Measurements from ENCODE around the gene STRBP. TPM values are rescaled to one million over a fixed set of nuclear protein-coding genes. Genes with fewer than 3 reads are reported as not detected.

STRBP gene
- total RNA-seq, 1 experiment from 2014 or later = 39.9 TPM

DNA sequence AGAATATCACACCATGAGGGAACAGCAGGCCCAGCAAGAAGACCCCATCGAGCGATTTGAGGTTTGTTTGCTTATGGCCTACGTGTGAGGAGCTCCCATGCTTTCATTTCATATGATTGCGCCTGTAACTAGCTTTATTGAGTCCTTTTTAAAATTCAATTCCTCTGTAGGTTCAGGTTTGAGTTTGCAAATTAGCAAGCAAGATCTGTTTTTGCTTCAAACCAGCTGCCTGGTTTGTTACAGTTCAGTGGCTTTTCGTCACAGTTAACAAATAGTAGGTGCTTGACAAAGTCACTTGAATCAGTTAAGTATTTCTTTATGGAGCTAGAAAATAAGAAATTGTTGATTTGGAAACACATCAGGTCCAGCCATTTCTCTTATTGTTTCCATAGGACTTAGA is 178.6 kb downstream of the STRBP start:
- Histone ChIP-seq H3K27me3 (ENCODE audit: insufficient read depth, low read depth) (no peaks in the 10 kb centered on the region), H3K27ac (no peak overlapping the region), H3K9me2 (ENCODE audit: insufficient read depth) (no peaks in the 10 kb centered on the region), H2AFZ (no peak overlapping the region), H3K36me3 (ENCODE audit: low read depth) (peaks cover 10% of the 10 kb centered on the region), H3K4me2 (no peak overlapping the region), H3K9me3 (ENCODE audit: insufficient read depth, low read depth) (no peaks in the 10 kb centered on the region), H3K4me1 (replicated peaks; ENCODE audit: insufficient read depth) (no peaks in the 10 kb centered on the region), H3K79me2 (ENCODE audit: low read depth) (no peaks in the 10 kb centered on the region), H3F3A (ENCODE audit: insufficient read depth, low read depth) (no peaks in the 10 kb centered on the region), H4K20me1 (ENCODE audit: insufficient read depth) (no peaks in the 10 kb centered on the region; the same call in 1 of the 2 replicates), H3K4me3 (no peak overlapping the region)
- POLR2A ChIA-PET (ENCODE audit: unreplicated experiment) = interaction anchor here (0.6 kb wide), 1 partner anchor 1011 kb away, joined by 4 read pairs; no protein-coding TSS in a partner anchor
- intact Hi-C loops (cut with micrococcal nuclease; ENCODE audit: unreplicated experiment) = no loop called here
- DNase-seq = no peak
- CTCF ChIA-PET = no interaction called here
- TF ChIP-seq, protein P1, sequence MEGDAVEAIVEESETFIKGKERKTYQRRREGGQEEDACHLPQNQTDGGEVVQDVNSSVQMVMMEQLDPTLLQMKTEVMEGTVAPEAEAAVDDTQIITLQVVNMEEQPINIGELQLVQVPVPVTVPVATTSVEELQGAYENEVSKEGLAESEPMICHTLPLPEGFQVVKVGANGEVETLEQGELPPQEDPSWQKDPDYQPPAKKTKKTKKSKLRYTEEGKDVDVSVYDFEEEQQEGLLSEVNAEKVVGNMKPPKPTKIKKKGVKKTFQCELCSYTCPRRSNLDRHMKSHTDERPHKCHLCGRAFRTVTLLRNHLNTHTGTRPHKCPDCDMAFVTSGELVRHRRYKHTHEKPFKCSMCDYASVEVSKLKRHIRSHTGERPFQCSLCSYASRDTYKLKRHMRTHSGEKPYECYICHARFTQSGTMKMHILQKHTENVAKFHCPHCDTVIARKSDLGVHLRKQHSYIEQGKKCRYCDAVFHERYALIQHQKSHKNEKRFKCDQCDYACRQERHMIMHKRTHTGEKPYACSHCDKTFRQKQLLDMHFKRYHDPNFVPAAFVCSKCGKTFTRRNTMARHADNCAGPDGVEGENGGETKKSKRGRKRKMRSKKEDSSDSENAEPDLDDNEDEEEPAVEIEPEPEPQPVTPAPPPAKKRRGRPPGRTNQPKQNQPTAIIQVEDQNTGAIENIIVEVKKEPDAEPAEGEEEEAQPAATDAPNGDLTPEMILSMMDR (conservative IDR thresholded peaks at IDR 0.05) = no peak
- no peak for TF ChIP-seq EZH2 (IDR thresholded peaks at IDR 0.05; ENCODE audit: low read depth)
- no TSS peak for BruUV-seq (replicated peaks)

DNA sequence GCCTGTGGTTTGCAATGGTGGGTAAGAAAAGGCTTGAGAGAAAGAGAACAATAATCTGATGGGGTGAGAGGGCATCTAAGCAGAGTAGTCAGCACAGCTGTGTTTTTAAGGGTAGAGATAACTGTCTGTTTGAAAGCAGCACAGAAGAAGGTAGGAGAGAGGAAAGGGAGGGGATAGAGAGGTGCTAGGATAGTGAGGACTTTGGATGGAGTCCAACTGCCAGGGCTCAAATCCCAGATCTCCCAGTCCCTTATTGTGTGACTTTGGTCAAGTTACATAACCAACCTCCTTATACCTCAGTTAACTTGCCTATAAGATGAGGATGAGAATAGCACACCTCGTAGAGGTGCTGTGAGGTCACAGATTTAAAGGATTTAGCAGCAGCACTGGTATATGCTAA is 179.3 kb downstream of the STRBP start:
- ChIA-PET CTCF (no interaction called here), POLR2A (ENCODE audit: unreplicated experiment) (no interaction called here)
- no peak overlapping the region for H3K27ac ChIP-seq
- H3K9me2 ChIP-seq (ENCODE audit: insufficient read depth) = no peaks in the 10 kb centered on the region
- H3K4me1 ChIP-seq (replicated peaks; ENCODE audit: insufficient read depth) = no peaks in the 10 kb centered on the region
- no peak overlapping the region for H2AFZ ChIP-seq
- no peaks in the 10 kb centered on the region for H3K27me3 ChIP-seq (ENCODE audit: insufficient read depth, low read depth)
- peaks cover 16% of the 10 kb centered on the region for H3K36me3 ChIP-seq (ENCODE audit: low read depth)
- no peak overlapping the region for H3K4me2 ChIP-seq
- no peak for DNase-seq
- no peaks in the 10 kb centered on the region for H3F3A ChIP-seq (ENCODE audit: insufficient read depth, low read depth)
- BruUV-seq (replicated peaks) = no TSS peak
- no peaks in the 10 kb centered on the region; the same call in 1 of the 2 replicates for H4K20me1 ChIP-seq (ENCODE audit: insufficient read depth)
- no peaks in the 10 kb centered on the region for H3K79me2 ChIP-seq (ENCODE audit: low read depth)
- no peak for TF ChIP-seq EZH2 (IDR thresholded peaks at IDR 0.05; ENCODE audit: low read depth)
- TF ChIP-seq, protein P1 (conservative IDR thresholded peaks at IDR 0.05) = no peak
- H3K9me3 ChIP-seq (ENCODE audit: insufficient read depth, low read depth) = no peaks in the 10 kb centered on the region
- intact Hi-C loops (cut with micrococcal nuclease; ENCODE audit: unreplicated experiment) = no loop called here
- H3K4me3 ChIP-seq = no peak overlapping the region

DNA sequence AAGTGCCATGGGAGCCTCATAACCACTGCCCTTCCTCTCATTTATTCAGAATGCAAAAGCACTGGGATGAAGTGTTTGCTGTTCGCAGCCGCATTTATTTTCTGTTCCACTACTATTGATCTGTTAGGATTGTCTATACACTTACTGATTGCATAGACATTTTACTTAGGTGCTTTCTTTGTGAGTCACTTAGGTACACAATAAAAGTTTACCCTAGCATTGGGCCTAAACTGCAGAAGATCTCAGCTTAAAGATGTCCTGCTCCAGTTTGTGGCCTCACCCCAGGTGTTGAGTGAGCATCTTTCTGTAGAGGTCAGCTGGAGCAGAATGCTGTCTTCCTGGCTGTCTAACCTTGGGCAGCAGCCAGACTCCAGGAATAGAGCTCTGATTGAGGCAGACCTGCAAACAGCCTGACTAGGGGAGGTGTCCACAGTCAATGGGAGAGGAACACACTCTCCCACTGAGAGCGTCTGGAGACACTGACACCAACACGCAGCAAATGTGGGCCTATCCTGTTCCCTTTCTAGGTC is 181.0 kb downstream of the STRBP start:
- CTCF ChIA-PET = no interaction called here
- POLR2A ChIA-PET (ENCODE audit: unreplicated experiment) = no interaction called here
- no TSS peak for BruUV-seq (replicated peaks)
- intact Hi-C loops (cut with micrococcal nuclease; ENCODE audit: unreplicated experiment) = no loop called here
- Histone ChIP-seq H3K27ac (no peak overlapping the region), H3K4me2 (no peak overlapping the region), H3F3A (ENCODE audit: insufficient read depth, low read depth) (no peaks in the 10 kb centered on the region), H3K27me3 (ENCODE audit: insufficient read depth, low read depth) (no peaks in the 10 kb centered on the region), H3K79me2 (ENCODE audit: low read depth) (no peaks in the 10 kb centered on the region), H2AFZ (no peak overlapping the region), H3K9me2 (ENCODE audit: insufficient read depth) (no peaks in the 10 kb centered on the region), H3K4me3 (no peak overlapping the region), H3K9me3 (ENCODE audit: insufficient read depth, low read depth) (no peaks in the 10 kb centered on the region), H3K4me1 (replicated peaks; ENCODE audit: insufficient read depth) (no peaks in the 10 kb centered on the region), H3K36me3 (ENCODE audit: low read depth) (peaks cover 16% of the 10 kb centered on the region), H4K20me1 (ENCODE audit: insufficient read depth) (no peaks in the 10 kb centered on the region; the same call in 1 of the 2 replicates)
- TF ChIP-seq EZH2 (IDR thresholded peaks at IDR 0.05; ENCODE audit: low read depth) = no peak
- no peak for DNase-seq

DNA sequence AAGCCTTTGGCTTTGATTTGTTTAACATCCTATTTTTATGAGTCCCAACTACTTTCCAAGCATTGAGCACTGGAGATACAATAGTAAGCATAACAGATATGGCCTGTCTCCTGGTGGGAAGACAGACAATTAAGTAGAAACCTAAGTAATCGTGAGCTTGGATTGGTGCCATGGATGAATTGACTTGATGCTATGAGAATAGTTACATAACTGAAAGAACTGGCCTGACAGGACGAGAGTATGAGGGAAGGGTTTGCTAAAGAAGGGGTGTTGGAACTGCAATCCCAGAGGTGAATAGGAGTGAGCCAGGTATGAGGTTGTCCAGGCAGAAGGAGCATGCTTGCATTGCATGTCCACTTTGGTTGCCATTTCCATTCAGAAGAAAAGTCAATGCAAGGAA is 182.5 kb downstream of the STRBP start:
- Histone ChIP-seq H3K36me3 (ENCODE audit: low read depth) (peaks cover 11% of the 10 kb centered on the region), H2AFZ (no peak overlapping the region), H3K9me3 (ENCODE audit: insufficient read depth, low read depth) (no peaks in the 10 kb centered on the region), H3K4me3 (no peak overlapping the region), H3K4me1 (replicated peaks; ENCODE audit: insufficient read depth) (no peaks in the 10 kb centered on the region), H3K27me3 (ENCODE audit: insufficient read depth, low read depth) (no peaks in the 10 kb centered on the region), H3K4me2 (no peak overlapping the region), H3K27ac (no peak overlapping the region), H3F3A (ENCODE audit: insufficient read depth, low read depth) (no peaks in the 10 kb centered on the region), H3K9me2 (ENCODE audit: insufficient read depth) (no peaks in the 10 kb centered on the region), H3K79me2 (ENCODE audit: low read depth) (no peaks in the 10 kb centered on the region), H4K20me1 (ENCODE audit: insufficient read depth) (no peaks in the 10 kb centered on the region; the same call in 1 of the 2 replicates)
- intact Hi-C loops (cut with micrococcal nuclease; ENCODE audit: unreplicated experiment) = no loop called here
- ChIA-PET POLR2A (ENCODE audit: unreplicated experiment) (no interaction called here), CTCF (no interaction called here)
- no TSS peak for BruUV-seq (replicated peaks)
- no peak for DNase-seq
- no peak for TF ChIP-seq EZH2 (IDR thresholded peaks at IDR 0.05; ENCODE audit: low read depth)
- TF ChIP-seq, protein P1 (conservative IDR thresholded peaks at IDR 0.05) = no peak

Measured in PC-9 (cell line).